ENCODE results near the gene CRNKL1.

The CRNKL1 gene

GRCh38 chr20:20060234-20060998 is 8.2 kb upstream of the CRNKL1 start:
- no peak for DNase-seq

- no peak for DNase-seq
Measured at GRCh38 chr20:20051767-20052073, 546 bp downstream of the CRNKL1 start.

- no peak for DNase-seq
Measured at GRCh38 chr20:20039752-20040387, 12.4 kb downstream of the CRNKL1 start.

GRCh38 chr20:20038586-20038985 is 13.7 kb downstream of the CRNKL1 start:
- DNase-seq: no peak

- no peak for DNase-seq
Measured at GRCh38 chr20:20037960-20038359, 14.3 kb downstream of the CRNKL1 start.

- no peak for DNase-seq
Measured at GRCh38 chr20:20036756-20037155, 15.5 kb downstream of the CRNKL1 start.

- no peak for DNase-seq
Measured at GRCh38 chr20:20034486-20034885, 17.8 kb downstream of the CRNKL1 start.

- DNase-seq: no peak
Measured at GRCh38 chr20:20031790-20032189, 20.5 kb downstream of the CRNKL1 start.

- DNase-seq: no peak
Measured at GRCh38 chr20:20027284-20027683, 25.0 kb downstream of the CRNKL1 start.

GRCh38 chr20:20024942-20025341 is 27.3 kb downstream of the CRNKL1 start:
- DNase-seq: no peak

- no peak for DNase-seq
Measured at GRCh38 chr20:20023395-20023794, 28.9 kb downstream of the CRNKL1 start.

GRCh38 chr20:20022498-20022897 is 29.8 kb downstream of the CRNKL1 start:
- DNase-seq: no peak

GRCh38 chr20:20021835-20022234 is 30.4 kb downstream of the CRNKL1 start:
- no peak for DNase-seq

- no peak for DNase-seq
Measured at GRCh38 chr20:20020908-20021307, 31.4 kb downstream of the CRNKL1 start.

GRCh38 chr20:20019123-20019522 is 33.1 kb downstream of the CRNKL1 start:
- DNase-seq: no peak

GRCh38 chr20:20018366-20018765 is 33.9 kb downstream of the CRNKL1 start:
- DNase-seq: no peak

GRCh38 chr20:20017844-20018185 is 34.5 kb downstream of the CRNKL1 start:
- peak; percentile 12 for DNase-seq

GRCh38 chr20:20017001-20017843 is 35.0 kb downstream of the CRNKL1 start, which contains the start of gene NAA20:
TSS of gene NAA20 (plus strand) at chr20:20017362. CDS start at chr20:20017397, 35 bp downstream.
- peak; percentile 90 for DNase-seq

GRCh38 chr20:20014659-20015058 is 37.6 kb downstream of the CRNKL1 start:
- no peak for DNase-seq

GRCh38 chr20:20012541-20012940 is 39.7 kb downstream of the CRNKL1 start:
- no peak for DNase-seq

- no peak for DNase-seq
Measured at GRCh38 chr20:20010639-20011500, 41.4 kb downstream of the CRNKL1 start.

GRCh38 chr20:20009784-20010253 is 42.4 kb downstream of the CRNKL1 start:
- DNase-seq: no peak

GRCh38 chr20:20005342-20005741 is 46.9 kb downstream of the CRNKL1 start:
- DNase-seq: no peak

All from CD4-positive, alpha-beta T cell treated with Interleukin-21 for 1 hour (primary cell).